Non-pigmented ciliary epithelial cell (primary cell): Measurements from ENCODE around the gene ATAT1.
"Not testable (repeated sequence)": the region's sequence is repeated elsewhere in the genome, so short reads cannot be mapped to it uniquely, and the experiment has no call there.

Source experiments
- DNase-seq: peaks from one replicate; pipeline ENCODE4 v3.0.0-alpha.2; 2010; ENCODE audit warnings: low read depth

ATAT1 gene

GRCh38 chr6:30626484-30627366, at the start of gene ATAT1:
ATAT1 (plus strand) TSS chr6:30626874.
- no peak for DNase-seq

- DNase-seq, result no peak
These were observed 48.6 kb upstream of the ATAT1 start for GRCh38 chr6:30578051-30578450.

GRCh38 chr6:30583921-30584320, 42.8 kb upstream of the ATAT1 start:
- DNase-seq, result no peak

GRCh38 chr6:30589754-30590358, 36.8 kb upstream of the ATAT1 start:
- no peak for DNase-seq

- DNase-seq, result no peak
These were observed 36.2 kb upstream of the ATAT1 start for GRCh38 chr6:30590509-30590908.

- DNase-seq, result no peak
These were observed 35.7 kb upstream of the ATAT1 start for GRCh38 chr6:30591008-30591407.

GRCh38 chr6:30592287-30592686, 34.4 kb upstream of the ATAT1 start:
- DNase-seq, result no peak

- DNase-seq, result not testable (repeated sequence)
These were observed 29.1 kb upstream of the ATAT1 start for GRCh38 chr6:30597315-30598144.

- DNase-seq, result no peak
These were observed 27.6 kb upstream of the ATAT1 start for GRCh38 chr6:30598912-30599624.

- no peak for DNase-seq
These were observed 26.9 kb upstream of the ATAT1 start for GRCh38 chr6:30599625-30600324.

- DNase-seq, result no peak
These were observed 26.2 kb upstream of the ATAT1 start for GRCh38 chr6:30600451-30600961.

GRCh38 chr6:30601436-30601814, 25.2 kb upstream of the ATAT1 start:
- no peak for DNase-seq

GRCh38 chr6:30601815-30602641, 24.6 kb upstream of the ATAT1 start:
- no peak for DNase-seq

- DNase-seq, result no peak
These were observed 22.7 kb upstream of the ATAT1 start for GRCh38 chr6:30603961-30604360.

- no peak for DNase-seq
These were observed 16.6 kb upstream of the ATAT1 start for GRCh38 chr6:30610065-30610464.

GRCh38 chr6:30611150-30611855, 15.4 kb upstream of the ATAT1 start:
- no peak for DNase-seq

- DNase-seq, result no peak
These were observed 14.8 kb upstream of the ATAT1 start for GRCh38 chr6:30611856-30612194.

- no peak for DNase-seq
These were observed 14.5 kb upstream of the ATAT1 start for GRCh38 chr6:30612213-30612612.

- no peak for DNase-seq
These were observed 13.9 kb upstream of the ATAT1 start for GRCh38 chr6:30612687-30613248.
